ENCODE results near the gene NIPAL1.
A peak's percentile ranks its signal among the peaks of the same experiment; 100 is the strongest.
"Not testable (repeated sequence)": the region's sequence is repeated elsewhere in the genome, so short reads cannot be mapped to it uniquely, and the experiment has no call there.

Gene NIPAL1

DNA sequence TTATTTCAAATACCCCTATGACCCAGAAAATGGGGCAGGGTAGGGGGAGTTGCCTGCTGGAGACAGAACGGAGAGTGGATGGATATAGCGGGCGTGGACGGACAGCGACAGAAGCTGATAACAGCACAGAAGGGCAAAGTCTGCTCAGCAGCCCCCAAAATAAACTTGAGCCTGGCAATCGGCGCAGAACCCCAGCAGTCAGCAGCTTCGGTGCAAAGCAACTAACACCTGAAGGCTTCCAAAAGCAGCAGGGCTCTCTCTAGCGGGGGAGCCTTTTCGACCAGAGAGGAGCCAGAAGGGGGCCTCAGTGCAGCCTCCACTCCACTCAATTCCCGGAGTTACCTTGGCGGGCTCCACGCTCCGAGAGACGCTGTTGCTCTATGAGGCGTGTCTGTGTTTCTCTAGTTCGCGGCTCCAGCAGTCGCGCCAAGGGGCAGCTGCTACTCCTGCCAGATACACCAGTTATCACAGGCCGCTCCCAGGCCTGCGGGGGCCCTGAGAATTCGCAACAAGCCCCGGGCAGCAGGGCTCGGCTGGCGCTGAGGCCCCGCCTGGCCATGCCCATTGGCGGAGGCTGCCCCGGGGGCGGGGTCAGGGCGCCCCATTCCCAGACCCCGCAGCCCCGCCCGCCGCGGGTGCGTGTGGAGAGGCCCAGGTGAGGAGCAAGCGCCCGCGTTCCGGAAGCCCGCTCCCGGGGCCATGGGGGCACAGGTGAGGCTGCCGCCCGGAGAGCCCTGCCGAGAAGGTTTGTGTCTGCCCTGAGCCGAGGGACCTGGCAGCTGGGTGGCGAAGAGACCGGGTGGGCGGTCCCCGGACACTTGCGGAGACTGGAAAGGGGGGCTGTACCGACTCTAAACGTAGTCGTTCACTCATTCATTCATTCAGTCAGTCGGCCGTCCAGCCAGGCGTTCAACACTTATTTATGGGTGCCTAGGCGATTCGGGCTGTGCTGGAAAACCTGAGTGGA, at the start of gene NIPAL1, which contains the start of gene CNGA1:
NIPAL1 (plus strand) TSS at position 632 of the 967 bp plus-strand sequence; CDS start at position 700, 68 bp downstream.
CNGA1 (minus strand) TSS at position 541 of the 967 bp plus-strand sequence. CDS start 63,992 bp downstream, outside the sequence.
- H3K9ac ChIP-seq (ENCODE audit: low read length), result peak within 1 kb of the TSS; percentile 51
- peaks cover 4% of the 10 kb centered on the region for H3K4me1 ChIP-seq (ENCODE audit: control insufficient read depth, insufficient read depth, low read length)
- peak; percentile 84 for DNase-seq (ENCODE audit: low read depth)
- no peaks in the 10 kb centered on the region for H3K9me3 ChIP-seq (ENCODE audit: control insufficient read depth, low read length)
- H3K36me3 ChIP-seq (ENCODE audit: control insufficient read depth, insufficient read depth, low read length, severe bottlenecking), result no peaks in the 10 kb centered on the region
- no peaks in the 10 kb centered on the region for H3K27me3 ChIP-seq (replicated peaks; ENCODE audit: control insufficient read depth, insufficient read depth, low read length)
- peak within 1 kb of the TSS; percentile 84 for H3K4me3 ChIP-seq (ENCODE audit: low read length)

DNA sequence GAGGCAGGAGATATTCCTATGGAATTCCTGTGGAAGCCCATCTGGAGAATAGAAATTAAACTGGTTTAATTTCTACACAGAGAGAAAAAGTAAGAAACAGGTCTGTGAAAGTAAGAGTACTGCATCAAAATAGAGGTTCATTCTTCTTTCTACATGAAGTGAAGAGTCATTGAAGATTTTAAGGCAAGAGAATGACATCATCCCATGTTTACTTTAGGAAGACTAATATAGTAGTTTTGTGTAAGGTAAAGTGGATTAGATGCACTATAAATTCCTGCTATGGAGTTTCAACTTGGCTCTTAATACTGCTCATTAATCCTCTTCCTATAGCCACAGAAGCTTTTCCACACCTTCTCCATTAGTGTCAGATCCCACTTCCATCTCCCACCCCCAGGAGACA, 47.7 kb upstream of the NIPAL1 start:
- Histone ChIP-seq H3K4me1 (ENCODE audit: control insufficient read depth, insufficient read depth, low read length) (no peaks in the 10 kb centered on the region), H3K9ac (ENCODE audit: low read length) (no peak overlapping the region), H3K4me3 (ENCODE audit: low read length) (no peak overlapping the region), H3K27me3 (replicated peaks; ENCODE audit: control insufficient read depth, insufficient read depth, low read length) (no peaks in the 10 kb centered on the region), H3K36me3 (ENCODE audit: control insufficient read depth, insufficient read depth, low read length, severe bottlenecking) (no peaks in the 10 kb centered on the region), H3K9me3 (ENCODE audit: control insufficient read depth, low read length) (peaks cover 4% of the 10 kb centered on the region)
- DNase-seq (ENCODE audit: low read depth), result no peak

DNA sequence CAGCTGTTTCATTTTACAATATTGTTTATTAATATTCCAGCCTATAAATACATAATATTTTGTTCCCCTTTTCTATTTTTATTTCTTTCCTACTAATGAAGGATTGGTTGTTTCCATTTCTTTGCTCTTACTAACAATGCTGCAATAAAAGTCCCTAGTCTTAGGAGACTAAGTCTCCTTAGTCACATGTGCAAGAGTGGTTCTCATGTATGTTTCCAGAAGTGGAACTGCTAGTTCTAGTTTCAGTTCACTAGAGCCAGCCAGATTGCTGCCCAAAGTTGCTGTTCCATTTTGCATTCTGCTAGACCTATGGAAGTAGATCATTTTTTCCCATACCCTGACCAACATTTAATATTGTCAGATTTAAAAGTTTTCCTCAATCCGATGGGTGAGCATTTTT, 44.4 kb upstream of the NIPAL1 start:
- peaks cover 3% of the 10 kb centered on the region for H3K9me3 ChIP-seq (ENCODE audit: control insufficient read depth, low read length)
- no peaks in the 10 kb centered on the region for H3K36me3 ChIP-seq (ENCODE audit: control insufficient read depth, insufficient read depth, low read length, severe bottlenecking)
- no peaks in the 10 kb centered on the region for H3K4me1 ChIP-seq (ENCODE audit: control insufficient read depth, insufficient read depth, low read length)
- no peak for DNase-seq (ENCODE audit: low read depth)
- H3K27me3 ChIP-seq (replicated peaks; ENCODE audit: control insufficient read depth, insufficient read depth, low read length), result no peaks in the 10 kb centered on the region
- H3K4me3 ChIP-seq (ENCODE audit: low read length), result no peak overlapping the region
- H3K9ac ChIP-seq (ENCODE audit: low read length), result no peak overlapping the region

DNA sequence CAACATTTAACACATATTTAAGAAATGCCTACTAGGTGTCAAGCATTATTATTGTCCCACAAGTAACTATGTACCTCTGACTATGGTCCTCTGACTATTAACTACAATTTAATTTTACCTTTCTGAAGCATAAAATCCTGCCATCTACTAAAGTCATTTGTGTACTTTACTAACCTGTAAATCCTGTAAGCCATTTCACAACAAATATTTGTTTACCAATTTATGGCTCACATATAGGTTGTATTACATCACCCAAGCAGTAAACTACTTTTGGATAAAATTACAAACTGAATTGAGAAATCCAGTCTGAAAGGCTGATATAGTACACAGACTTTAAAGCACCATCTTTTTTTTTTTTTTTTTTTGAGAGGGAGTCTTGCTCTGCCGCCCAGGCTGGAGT, 43.9 kb upstream of the NIPAL1 start:
- Histone ChIP-seq H3K4me1 (ENCODE audit: control insufficient read depth, insufficient read depth, low read length) (no peaks in the 10 kb centered on the region), H3K4me3 (ENCODE audit: low read length) (no peak overlapping the region), H3K27me3 (replicated peaks; ENCODE audit: control insufficient read depth, insufficient read depth, low read length) (no peaks in the 10 kb centered on the region), H3K9ac (ENCODE audit: low read length) (no peak overlapping the region), H3K9me3 (ENCODE audit: control insufficient read depth, low read length) (no peaks in the 10 kb centered on the region), H3K36me3 (ENCODE audit: control insufficient read depth, insufficient read depth, low read length, severe bottlenecking) (no peaks in the 10 kb centered on the region)
- DNase-seq (ENCODE audit: low read depth), result no peak

DNA sequence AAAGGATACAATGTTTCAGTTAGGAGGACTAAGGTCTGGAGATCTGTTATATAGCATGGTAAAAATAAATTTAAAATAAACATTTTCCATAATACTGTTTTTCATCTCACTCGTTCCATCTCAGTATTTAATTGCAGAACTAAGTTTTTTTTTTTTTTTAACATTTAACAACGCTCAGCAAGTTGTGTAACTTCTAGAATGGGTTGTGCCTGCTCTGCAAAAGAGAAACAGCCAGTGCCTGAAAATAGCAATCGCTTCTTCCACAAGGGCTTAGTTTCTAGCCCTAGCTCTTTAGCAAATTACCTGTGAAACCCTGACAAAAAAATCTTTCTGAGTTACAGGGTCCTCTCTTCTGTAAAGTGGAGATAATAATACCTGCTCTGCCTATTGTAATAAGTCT, 42.0 kb upstream of the NIPAL1 start:
- no peaks in the 10 kb centered on the region for H3K27me3 ChIP-seq (replicated peaks; ENCODE audit: control insufficient read depth, insufficient read depth, low read length)
- H3K4me3 ChIP-seq (ENCODE audit: low read length), result no peak overlapping the region
- H3K36me3 ChIP-seq (ENCODE audit: control insufficient read depth, insufficient read depth, low read length, severe bottlenecking), result no peaks in the 10 kb centered on the region
- no peak overlapping the region for H3K9ac ChIP-seq (ENCODE audit: low read length)
- no peaks in the 10 kb centered on the region for H3K4me1 ChIP-seq (ENCODE audit: control insufficient read depth, insufficient read depth, low read length)
- no peak for DNase-seq (ENCODE audit: low read depth)
- no peaks in the 10 kb centered on the region for H3K9me3 ChIP-seq (ENCODE audit: control insufficient read depth, low read length)

DNA sequence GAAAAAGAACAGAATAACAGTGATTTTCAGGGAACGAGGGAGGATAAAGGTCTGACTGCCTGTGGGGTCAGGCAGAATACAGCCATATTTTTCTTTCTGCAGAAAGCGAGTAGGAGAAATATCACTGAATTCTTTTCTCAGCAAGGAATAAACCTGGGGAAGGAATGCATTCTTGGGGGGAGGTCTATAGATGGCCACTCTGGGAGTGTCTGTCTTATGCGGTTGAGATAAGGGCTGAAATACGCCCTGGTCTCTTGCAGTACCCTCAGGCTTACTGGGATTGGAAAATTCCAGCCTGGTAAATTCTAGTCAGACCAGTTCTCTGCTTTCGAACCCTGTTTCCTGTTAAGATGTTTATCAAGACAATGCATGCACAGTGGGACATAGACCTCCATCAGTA, 26.4 kb upstream of the NIPAL1 start:
- Histone ChIP-seq H3K9me3 (ENCODE audit: control insufficient read depth, low read length) (peaks cover 10% of the 10 kb centered on the region), H3K4me3 (ENCODE audit: low read length) (no peak overlapping the region), H3K36me3 (ENCODE audit: control insufficient read depth, insufficient read depth, low read length, severe bottlenecking) (no peaks in the 10 kb centered on the region), H3K9ac (ENCODE audit: low read length) (no peak overlapping the region), H3K4me1 (ENCODE audit: control insufficient read depth, insufficient read depth, low read length) (no peaks in the 10 kb centered on the region), H3K27me3 (replicated peaks; ENCODE audit: control insufficient read depth, insufficient read depth, low read length) (no peaks in the 10 kb centered on the region)
- DNase-seq (ENCODE audit: low read depth), result no peak

DNA sequence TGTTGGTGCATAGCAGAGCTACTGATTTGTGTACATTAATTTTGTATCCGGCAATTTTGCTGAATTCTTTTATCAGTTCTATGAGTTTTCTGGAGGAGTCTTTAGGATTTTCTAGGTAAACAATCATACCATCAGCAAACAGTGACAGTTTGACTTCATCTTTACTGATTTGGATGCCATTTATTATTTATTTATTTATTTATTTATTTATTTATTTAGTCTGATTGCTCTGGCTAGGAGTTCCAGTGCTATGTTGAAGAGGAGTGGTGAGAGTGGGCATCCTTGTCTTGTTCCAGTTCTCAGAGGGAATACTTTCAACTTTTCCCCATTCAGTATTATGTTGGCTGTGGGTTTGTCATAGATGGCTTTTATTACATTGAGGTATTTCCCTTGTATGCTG, 24.1 kb upstream of the NIPAL1 start:
- H3K4me3 ChIP-seq (ENCODE audit: low read length); H3K9me3 ChIP-seq (ENCODE audit: control insufficient read depth, low read length); H3K4me1 ChIP-seq (ENCODE audit: control insufficient read depth, insufficient read depth, low read length); H3K36me3 ChIP-seq (ENCODE audit: control insufficient read depth, insufficient read depth, low read length, severe bottlenecking); H3K27me3 ChIP-seq (replicated peaks; ENCODE audit: control insufficient read depth, insufficient read depth, low read length); H3K9ac ChIP-seq (ENCODE audit: low read length); DNase-seq (ENCODE audit: low read depth): not testable (repeated sequence)

DNA sequence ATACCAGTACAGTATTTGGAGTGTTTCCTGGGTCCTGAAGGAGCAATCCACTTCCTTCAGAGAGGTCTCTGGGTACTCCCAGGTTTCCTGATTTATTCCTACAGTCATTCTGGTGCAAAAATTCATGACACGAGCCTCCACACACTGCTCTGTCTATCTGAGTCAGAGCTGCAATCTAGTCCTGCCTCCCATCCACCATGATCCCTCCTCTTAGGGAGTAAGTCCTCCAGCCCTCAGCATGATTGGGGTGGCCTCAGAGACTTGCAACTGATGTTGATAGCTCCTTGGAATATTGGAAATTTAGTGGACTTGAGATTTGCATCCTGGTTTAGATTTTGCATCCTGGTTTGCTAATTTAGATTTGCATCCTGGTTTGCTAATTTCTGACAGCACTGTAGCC, 20.6 kb upstream of the NIPAL1 start:
- no peak for DNase-seq (ENCODE audit: low read depth)
- H3K9me3 ChIP-seq (ENCODE audit: control insufficient read depth, low read length), result peaks cover 2% of the 10 kb centered on the region

DNA sequence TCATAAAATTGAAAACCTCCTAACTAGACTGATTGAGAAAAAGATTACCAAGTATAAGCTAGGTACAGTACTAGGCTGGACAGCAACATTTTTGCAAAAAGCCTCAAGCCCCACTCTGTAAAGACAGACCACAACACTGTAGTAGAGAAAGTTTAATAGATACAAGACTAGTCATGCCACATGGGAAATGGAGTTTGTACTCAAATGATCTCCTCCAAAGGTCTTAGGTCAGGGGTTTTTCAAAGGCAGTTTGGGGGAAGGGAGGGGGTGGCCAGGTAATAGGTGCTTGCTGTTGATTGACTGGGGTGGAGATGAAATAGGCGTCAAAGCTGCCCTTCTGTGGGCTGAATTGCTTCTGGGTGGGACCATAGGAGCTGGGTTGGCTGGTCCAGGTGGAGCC, 14.3 kb upstream of the NIPAL1 start:
- Histone ChIP-seq H3K9ac (ENCODE audit: low read length) (no peak overlapping the region), H3K27me3 (replicated peaks; ENCODE audit: control insufficient read depth, insufficient read depth, low read length) (no peaks in the 10 kb centered on the region), H3K9me3 (ENCODE audit: control insufficient read depth, low read length) (peaks cover 15% of the 10 kb centered on the region), H3K36me3 (ENCODE audit: control insufficient read depth, insufficient read depth, low read length, severe bottlenecking) (no peaks in the 10 kb centered on the region), H3K4me1 (ENCODE audit: control insufficient read depth, insufficient read depth, low read length) (no peaks in the 10 kb centered on the region), H3K4me3 (ENCODE audit: low read length) (no peak overlapping the region)
- DNase-seq (ENCODE audit: low read depth), result no peak

More for the DNA sequence above, 20.6 kb upstream of the NIPAL1 start:
- Histone ChIP-seq H3K36me3 (ENCODE audit: control insufficient read depth, insufficient read depth, low read length, severe bottlenecking) (no peaks in the 10 kb centered on the region), H3K4me1 (ENCODE audit: control insufficient read depth, insufficient read depth, low read length) (no peaks in the 10 kb centered on the region), H3K9ac (ENCODE audit: low read length) (no peak overlapping the region), H3K4me3 (ENCODE audit: low read length) (no peak overlapping the region), H3K27me3 (replicated peaks; ENCODE audit: control insufficient read depth, insufficient read depth, low read length) (no peaks in the 10 kb centered on the region)

DNA sequence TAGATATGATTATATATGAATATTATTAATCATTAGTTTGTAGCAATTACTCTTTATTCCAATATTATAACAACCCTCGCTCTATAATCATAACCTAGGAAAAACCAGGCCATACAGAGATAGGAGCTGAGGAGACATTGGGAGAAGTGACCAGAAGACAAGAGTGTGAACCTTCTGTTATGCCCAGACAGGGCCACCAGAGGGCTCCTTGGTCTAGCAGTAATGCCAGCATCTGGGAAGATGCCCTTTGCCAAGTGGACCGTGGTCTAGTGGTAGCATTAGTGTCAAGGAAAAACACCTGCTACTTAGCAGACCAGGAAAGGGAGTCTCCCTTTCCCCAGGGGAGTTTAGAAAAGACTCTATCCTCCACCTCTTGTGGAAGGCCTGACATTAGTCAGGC, 13.0 kb upstream of the NIPAL1 start:
- not testable (repeated sequence) for H3K4me1 ChIP-seq (ENCODE audit: control insufficient read depth, insufficient read depth, low read length); H3K27me3 ChIP-seq (replicated peaks; ENCODE audit: control insufficient read depth, insufficient read depth, low read length); H3K9ac ChIP-seq (ENCODE audit: low read length); H3K4me3 ChIP-seq (ENCODE audit: low read length); H3K36me3 ChIP-seq (ENCODE audit: control insufficient read depth, insufficient read depth, low read length, severe bottlenecking)
- DNase-seq (ENCODE audit: low read depth), result peak; percentile 62
- peaks cover 27% of the 10 kb centered on the region for H3K9me3 ChIP-seq (ENCODE audit: control insufficient read depth, low read length)

DNA sequence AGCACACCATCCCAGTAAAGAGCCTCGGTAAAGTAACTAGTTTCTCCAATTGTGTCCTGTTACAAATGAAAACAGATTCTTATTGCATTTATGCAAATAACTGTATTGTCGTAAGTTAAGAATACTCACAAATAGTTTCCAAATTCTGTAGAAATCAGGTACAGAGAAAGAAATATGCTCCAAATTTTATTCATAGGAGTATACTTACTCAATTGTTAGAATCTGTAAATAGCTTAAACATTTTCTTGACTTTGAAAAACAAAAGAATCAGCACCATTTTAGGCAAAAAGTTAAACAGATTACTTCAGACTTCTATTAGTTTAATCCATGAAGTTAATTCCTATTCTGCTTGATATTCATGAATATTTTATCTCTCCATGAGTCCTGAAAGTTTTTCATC, 10.8 kb upstream of the NIPAL1 start:
- DNase-seq (ENCODE audit: low read depth), result no peak
- Histone ChIP-seq H3K36me3 (ENCODE audit: control insufficient read depth, insufficient read depth, low read length, severe bottlenecking) (no peaks in the 10 kb centered on the region), H3K9me3 (ENCODE audit: control insufficient read depth, low read length) (peaks cover 32% of the 10 kb centered on the region), H3K27me3 (replicated peaks; ENCODE audit: control insufficient read depth, insufficient read depth, low read length) (no peaks in the 10 kb centered on the region), H3K4me3 (ENCODE audit: low read length) (no peak overlapping the region), H3K4me1 (ENCODE audit: control insufficient read depth, insufficient read depth, low read length) (no peaks in the 10 kb centered on the region), H3K9ac (ENCODE audit: low read length) (no peak overlapping the region)

Data from adipocyte (in vitro differentiated cells).